ENCODE results near the gene ZCWPW1.
"Not testable (repeated sequence)": the region's sequence is repeated elsewhere in the genome, so short reads cannot be mapped to it uniquely, and the experiment has no call there.

DNA sequence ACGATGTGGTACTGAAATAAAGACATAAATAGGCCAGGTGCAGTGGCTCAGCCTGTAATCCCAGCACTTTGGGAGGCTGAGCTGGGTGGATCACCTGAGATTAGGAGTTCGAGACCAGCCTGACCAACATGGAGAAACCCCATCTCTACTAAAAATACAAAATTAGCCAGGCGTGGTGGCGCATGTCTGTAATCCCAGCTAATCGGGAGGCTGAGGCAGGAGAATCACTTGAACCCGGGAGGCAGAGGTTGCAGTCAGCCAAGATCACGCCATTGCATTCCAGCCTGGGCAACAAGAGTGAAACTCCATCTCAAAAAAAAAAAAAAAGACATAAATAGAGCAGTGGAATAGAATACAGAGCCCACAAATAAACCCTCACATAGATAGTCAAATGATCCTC lies 64.7 kb downstream of the ZCWPW1 start:
- not testable (repeated sequence) for TF ChIP-seq EP300, POLR2AphosphoS5, POLR2A (IDR thresholded peaks at IDR 0.05)
- TF ChIP-seq, protein P1, sequence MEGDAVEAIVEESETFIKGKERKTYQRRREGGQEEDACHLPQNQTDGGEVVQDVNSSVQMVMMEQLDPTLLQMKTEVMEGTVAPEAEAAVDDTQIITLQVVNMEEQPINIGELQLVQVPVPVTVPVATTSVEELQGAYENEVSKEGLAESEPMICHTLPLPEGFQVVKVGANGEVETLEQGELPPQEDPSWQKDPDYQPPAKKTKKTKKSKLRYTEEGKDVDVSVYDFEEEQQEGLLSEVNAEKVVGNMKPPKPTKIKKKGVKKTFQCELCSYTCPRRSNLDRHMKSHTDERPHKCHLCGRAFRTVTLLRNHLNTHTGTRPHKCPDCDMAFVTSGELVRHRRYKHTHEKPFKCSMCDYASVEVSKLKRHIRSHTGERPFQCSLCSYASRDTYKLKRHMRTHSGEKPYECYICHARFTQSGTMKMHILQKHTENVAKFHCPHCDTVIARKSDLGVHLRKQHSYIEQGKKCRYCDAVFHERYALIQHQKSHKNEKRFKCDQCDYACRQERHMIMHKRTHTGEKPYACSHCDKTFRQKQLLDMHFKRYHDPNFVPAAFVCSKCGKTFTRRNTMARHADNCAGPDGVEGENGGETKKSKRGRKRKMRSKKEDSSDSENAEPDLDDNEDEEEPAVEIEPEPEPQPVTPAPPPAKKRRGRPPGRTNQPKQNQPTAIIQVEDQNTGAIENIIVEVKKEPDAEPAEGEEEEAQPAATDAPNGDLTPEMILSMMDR (IDR thresholded peaks at IDR 0.05): not testable (repeated sequence)
